Muscle of arm (tissue), 12 donors: Measurements from ENCODE around the gene POLN. TPM values are rescaled to one million over a fixed set of nuclear protein-coding genes. Genes with fewer than 3 reads are reported as not detected.

Experiments
- DNase-seq: peaks from one replicate; pipeline ENCODE4 v3.0.0-alpha.2; 2013
- polyA plus RNA-seq, 12 donors: library from polyadenylated mRNA; unstranded; fragments of 120-200 nt; gene quantifications; one replicate each; pipeline ENCODE4 v1.2.1, GENCODE V29; 2013; ENCODE audit not compliant: insufficient read length in 12 of 12

POLN gene
- polyA plus RNA-seq, 12 donors = 1.7 to 4.1 (median 2.8) TPM; not detected in 2

- DNase-seq = no peak
These were observed 170.5 kb downstream of the POLN start for GRCh38 chr4:2071252-2071911.

GRCh38 chr4:2070421-2071251 is 171.3 kb downstream of the POLN start:
- DNase-seq = no peak

GRCh38 chr4:2069986-2070385 is 171.9 kb downstream of the POLN start:
- no peak for DNase-seq

GRCh38 chr4:2069161-2069971 is 172.6 kb downstream of the POLN start:
- DNase-seq = no peak

- DNase-seq = no peak
These were observed 173.4 kb downstream of the POLN start for GRCh38 chr4:2068566-2068965.

GRCh38 chr4:2068198-2068470 is 173.8 kb downstream of the POLN start:
- DNase-seq = no peak

- DNase-seq = no peak
These were observed 174.3 kb downstream of the POLN start for GRCh38 chr4:2067446-2068197.

GRCh38 chr4:2066571-2067445 is 175.1 kb downstream of the POLN start:
- DNase-seq = no peak

- no peak for DNase-seq
These were observed 175.8 kb downstream of the POLN start for GRCh38 chr4:2066011-2066551.

- DNase-seq = no peak
These were observed 176.6 kb downstream of the POLN start for GRCh38 chr4:2065106-2065930.

- DNase-seq = no peak
These were observed 177.5 kb downstream of the POLN start for GRCh38 chr4:2064276-2064991.

- DNase-seq = no peak
These were observed 178.2 kb downstream of the POLN start for GRCh38 chr4:2063557-2064275.

GRCh38 chr4:2062808-2063524 is 179.0 kb downstream of the POLN start:
- DNase-seq = no peak

- DNase-seq = no peak
These were observed 179.6 kb downstream of the POLN start for GRCh38 chr4:2062168-2062807.

- DNase-seq = no peak
These were observed 180.5 kb downstream of the POLN start for GRCh38 chr4:2061186-2062131.
